NCI-H748 (cell line): ENCODE data around the gene CLCN6.
"Not testable (repeated sequence)": the region's sequence is repeated elsewhere in the genome, so short reads cannot be mapped to it uniquely, and the experiment has no call there.

ENCODE experiments used
- DNase-seq: peaks from one replicate; lab custom pipeline; 2025; ENCODE audit not compliant: unreplicated experiment; lab: John Stamatoyannopoulos, UW

Gene CLCN6

DNA sequence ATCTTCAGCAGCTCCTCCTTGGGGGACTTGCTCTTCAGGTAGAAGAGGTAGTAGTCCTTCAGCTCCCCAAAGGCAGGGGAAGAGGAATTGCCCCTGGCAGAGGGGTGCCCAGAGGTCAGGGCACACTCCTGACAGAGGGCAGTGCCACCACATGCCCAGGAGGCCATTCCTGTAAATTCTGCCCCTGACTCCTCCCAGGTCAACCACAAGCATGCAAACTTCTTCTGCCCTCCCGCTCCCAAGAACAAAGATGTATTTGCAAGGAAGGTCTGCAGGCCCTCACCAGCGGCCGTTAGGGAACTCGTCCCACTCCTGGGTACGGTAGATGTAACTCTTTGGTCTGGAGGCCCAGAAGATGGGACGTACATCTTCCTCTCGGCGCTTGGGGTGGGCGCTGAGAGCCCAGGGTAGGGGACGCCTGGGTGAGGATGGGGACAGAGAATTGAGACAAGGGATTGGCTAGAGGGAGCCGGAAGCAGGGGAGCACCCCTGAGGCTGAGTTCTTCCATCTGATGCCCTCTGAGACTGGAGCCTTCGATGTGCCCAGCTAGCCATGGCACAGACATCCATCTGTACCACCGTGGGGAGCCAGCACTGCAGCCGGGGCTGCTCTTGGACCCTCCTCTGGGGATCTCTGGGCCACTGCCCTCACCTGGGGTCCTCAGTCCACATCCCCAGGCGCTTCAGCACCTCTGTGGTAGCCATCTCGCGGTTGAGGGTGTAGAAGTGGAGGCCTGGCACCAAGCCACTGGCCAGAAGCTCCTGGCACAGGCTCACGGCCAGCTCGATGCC is 11.3 kb upstream of the CLCN6 start:
- DNase-seq, result no peak

DNA sequence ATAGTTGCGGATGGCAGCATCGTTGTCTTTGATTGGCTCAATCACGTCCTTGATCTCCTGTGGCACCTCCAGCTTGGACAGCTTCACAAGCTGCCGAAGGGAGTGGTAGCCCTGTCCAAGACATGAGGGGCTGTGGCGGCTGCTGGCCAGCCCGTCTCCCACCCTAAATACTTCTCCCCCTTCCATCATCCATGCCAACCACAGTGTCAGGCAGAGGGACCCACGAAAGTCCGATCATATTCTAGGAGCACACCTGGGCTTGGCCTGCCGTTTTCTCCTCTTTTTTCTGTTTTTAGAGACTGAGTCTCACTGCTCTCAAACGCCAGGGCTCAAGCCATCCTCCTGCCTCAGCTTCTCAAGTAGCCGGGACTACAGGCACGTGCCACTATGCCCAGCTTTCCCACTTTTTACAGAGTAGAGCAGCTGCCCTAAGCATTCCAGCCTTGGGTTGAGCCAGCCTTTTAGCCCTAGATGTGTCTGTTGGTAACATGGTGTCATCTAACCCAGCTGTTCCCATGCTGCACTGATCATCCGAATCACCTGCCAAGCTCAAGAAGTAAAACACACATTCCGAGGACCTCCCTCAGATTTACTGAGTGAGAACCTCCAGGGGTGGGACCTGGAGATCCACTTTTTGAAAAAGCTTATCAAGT is 10.6 kb upstream of the CLCN6 start:
- DNase-seq, result no peak

DNA sequence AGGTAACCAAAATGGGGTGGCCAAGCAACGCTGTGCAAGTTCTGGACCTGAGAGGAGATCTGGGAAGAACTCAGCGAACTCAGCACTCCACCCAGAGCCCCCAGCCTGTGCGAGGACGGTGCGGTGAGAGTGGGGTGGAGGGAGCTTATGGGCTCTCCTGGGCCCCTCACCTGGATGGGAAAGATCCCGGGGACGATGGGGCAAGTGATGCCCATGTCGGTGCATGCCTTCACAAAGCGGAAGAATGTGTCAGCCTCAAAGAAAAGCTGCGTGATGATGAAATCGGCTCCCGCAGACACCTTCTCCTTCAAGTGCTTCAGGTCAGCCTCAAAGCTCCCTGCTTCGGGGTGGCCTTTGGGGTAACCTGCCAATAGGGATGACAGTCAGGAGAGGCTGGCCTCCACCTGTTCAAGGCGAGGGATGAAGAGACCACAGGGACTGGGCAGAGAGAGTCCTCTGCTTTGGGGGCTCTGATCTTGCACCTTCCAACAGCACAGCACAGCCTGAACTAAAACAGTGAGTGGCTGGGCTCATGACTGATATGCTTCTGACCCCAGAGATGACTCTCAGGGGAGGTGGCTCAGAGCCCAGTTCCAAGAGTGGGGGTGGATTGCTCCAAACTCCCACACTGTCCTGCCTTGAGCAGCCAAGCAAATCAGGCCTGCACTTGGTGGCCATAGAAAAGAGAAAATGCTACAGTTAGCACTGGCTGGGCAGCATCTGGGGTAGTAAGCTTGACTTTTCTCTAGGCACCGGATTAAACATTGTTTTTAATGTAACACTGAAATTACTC is 9.8 kb upstream of the CLCN6 start:
- no peak for DNase-seq

DNA sequence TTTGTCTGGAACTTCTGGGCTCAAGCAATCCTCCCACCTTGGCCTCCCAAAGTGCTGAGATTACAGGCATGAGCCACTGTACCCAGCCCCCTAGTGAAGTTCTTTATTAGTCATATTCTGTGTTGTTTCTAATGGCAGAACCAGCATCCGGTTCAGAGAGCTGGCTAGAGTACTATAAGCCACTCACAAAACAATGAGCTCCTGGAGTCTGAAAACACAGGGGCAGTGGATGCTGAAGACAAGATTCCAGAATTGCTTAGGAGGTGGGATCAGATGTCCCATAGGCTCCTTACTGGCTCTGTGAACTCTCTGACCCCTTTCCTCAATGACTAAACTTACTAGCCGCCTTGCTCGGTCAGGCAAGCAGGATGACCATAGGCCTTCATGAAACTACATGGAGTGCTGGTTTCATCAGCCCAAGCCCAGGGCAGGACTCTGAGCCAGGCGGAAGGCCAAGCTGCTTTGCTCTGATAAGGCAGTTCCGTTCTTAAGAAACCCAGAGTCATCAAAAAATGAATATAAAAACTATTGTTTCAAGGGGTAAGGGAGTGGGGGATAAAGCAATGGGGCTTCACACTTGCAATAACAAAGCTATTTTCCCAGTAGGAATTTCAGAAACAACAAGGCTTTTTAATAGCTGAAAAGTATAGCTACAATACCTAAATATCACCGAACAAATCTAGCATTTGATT is 8.3 kb upstream of the CLCN6 start:
- DNase-seq, result no peak

DNA sequence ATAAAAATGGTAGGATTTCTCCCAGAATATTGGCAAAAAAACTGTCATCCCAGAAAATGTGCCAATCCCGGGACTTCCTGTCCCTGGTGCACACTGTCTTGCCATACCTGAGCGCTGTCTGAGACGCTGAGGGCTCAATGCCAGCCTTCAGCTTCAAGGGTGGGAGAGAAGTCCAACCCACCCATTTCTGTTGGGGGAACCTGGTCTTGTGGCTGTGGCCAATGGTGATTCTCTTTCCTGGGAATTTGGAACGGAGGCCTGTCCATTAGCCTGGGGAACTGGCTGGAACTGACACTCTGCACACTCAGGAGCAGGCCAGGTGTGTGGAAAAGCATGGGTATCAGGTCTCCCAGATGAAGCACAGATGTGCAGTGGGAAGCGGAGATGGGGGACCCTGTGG is 6.9 kb upstream of the CLCN6 start:
- no peak for DNase-seq

DNA sequence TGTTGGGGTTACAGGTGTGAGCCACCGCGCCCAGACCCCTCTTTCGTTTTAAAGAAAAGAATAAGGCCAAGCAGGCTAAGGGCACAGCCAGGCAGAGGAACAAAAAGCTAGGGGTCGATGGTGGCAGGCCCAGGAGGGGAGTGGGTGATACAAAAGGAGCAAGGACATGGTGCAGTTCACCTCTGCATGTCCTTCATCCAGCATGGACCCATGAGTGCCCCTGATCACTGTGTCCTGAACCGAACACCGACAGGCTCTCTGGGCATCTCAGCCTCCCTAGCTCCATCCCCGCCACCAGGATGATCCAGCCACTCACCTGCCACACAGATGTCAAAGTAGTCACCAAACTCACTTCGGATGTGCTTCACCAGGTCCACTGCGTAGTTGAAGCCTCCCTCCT is 6.1 kb upstream of the CLCN6 start:
- DNase-seq, result no peak

DNA sequence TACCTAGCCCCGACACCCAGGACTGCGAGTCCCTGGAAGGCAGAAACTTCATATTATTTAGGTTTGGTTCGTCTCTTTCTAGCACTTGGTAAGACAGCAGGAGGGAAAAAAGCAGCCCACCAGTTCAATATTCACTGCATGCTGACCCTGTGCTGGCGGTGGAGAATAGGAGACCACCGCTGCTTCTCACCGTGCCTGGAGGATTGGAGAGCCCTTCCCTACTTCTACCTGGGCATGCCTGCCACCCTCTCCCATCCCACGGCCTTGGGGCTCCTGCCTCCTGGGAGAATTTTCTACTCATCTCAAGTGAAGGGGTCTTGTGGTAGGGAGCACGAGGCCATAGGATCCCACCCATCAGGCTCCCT is 5.6 kb upstream of the CLCN6 start:
- no peak for DNase-seq

DNA sequence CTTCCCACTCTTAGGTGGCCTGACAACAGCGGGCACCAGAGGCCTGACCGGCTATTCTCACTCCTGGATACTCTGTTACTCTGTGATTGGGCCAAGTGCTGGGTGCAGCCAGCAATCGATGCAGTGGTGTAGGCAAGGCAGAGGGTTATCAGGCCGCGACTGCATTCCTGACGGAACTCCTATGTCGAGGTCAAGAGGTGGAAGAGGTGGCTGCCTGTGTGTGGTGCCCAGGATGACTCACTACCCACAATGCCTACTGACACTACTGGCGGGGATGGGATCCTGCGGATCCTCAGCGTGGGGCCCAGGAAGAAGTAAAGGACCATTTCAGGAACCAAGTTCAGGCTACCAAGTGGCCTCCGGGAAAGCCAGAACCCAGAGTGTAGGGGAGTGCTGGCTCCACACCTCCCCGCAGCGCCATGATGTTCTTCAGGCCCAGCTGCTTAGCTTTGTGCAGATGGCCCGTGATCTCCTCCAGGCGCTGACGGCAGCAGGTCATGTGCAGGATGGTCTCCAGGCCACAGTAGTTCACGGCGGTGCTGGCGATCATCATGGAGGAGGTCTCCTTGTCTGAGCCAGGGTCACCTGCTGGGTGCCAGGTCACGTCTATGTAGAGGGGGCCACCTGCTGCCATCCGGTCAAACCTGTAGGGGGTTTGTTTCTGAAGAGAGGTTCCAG is 5.1 kb upstream of the CLCN6 start:
- no peak for DNase-seq

DNA sequence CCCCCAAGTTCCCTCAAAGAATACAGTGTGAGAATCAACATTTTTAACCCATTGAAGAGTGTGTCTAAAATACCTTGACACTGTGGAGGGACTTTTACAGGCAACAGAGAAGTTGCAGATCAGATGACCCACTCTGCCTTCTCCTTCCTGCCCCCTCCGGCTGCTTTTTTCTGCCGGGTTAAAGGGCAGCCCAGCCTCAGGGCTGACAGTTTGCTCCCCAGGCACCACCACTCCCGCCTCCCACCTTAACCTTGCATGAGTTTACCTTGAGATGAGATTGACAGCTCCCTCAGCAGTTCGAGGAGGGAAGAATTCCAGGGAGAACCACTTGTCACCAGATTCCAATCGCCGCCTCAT is 3.4 kb upstream of the CLCN6 start:
- no peak for DNase-seq

DNA sequence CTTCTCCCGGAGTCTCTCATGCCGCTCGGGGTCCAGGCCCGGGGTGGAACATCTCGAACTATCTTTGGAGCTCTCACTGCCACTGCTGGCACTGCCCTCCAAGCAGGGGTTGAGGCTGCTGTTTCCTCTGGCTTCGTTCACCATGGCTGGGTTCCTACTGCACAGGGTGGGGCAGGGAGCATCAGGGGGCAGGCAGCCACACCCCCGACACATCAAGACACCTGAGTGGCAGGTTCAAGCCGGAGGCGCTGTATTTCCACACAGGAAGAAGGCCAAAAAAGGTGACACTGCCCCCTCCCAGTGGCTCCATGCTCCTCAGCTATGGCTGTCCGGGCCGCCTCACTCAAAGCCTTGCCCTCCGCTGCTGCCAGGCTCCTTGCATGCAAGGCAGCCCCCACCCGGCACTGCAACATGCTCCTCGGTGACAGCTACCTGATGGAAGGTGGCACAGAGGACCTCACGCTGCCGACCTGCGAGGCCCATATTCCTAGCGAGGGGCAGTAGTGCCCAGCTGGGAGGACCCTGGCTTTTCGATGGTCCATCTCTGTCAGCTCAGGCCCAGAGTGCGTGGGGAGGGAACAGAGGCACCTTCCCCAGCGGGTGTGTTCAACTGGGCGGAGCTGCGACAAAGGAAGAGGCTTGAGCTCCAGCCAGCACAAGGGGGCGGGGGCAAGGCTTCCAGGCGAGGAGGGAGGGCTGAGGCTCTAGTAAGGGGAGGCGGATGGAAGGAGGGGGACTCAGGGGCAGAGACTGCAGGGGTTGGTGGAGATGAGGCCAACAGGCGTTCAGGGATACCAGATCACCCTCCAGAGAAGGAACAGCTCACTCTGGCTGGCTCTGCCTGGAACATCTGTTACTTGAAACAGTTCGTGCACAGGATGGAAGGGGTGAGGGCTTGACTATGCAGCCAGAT is 2.8 kb upstream of the CLCN6 start:
- DNase-seq, result peak; percentile 55

DNA sequence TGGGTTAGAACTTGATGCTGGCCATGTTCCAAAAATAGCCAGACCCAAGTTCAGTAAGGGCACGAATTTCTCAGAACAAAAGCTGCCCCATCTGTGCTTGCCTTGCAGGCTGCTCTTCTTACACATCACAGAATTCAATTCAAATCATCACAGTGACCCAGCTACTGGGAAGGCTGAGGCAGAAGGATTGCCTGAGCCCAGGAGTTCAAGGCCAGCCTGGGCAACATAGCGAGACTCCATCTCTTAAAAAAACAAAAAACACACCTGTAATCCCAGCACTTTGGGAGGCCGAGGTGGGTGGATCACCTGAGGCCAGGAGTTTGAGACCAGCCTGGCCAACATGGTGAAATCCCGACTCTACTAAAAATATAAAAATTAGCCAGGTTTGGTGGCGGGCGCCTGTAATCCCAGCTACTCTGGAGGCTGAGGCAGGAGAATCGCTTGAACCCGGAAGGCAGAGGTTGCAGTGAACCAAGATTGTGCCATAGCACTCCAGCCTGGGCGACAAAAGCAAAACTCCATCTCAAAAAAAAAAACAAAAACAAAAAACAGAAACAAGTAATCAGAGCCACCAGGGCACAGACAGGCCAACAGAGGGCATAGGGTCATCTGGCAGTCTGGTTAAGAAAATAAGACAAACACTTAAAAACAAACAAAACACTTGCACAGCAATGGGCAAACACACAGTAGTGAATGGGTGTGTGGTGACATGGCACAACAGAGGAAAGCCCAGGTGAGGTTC is 1.9 kb upstream of the CLCN6 start:
- DNase-seq, result not testable (repeated sequence)

DNA sequence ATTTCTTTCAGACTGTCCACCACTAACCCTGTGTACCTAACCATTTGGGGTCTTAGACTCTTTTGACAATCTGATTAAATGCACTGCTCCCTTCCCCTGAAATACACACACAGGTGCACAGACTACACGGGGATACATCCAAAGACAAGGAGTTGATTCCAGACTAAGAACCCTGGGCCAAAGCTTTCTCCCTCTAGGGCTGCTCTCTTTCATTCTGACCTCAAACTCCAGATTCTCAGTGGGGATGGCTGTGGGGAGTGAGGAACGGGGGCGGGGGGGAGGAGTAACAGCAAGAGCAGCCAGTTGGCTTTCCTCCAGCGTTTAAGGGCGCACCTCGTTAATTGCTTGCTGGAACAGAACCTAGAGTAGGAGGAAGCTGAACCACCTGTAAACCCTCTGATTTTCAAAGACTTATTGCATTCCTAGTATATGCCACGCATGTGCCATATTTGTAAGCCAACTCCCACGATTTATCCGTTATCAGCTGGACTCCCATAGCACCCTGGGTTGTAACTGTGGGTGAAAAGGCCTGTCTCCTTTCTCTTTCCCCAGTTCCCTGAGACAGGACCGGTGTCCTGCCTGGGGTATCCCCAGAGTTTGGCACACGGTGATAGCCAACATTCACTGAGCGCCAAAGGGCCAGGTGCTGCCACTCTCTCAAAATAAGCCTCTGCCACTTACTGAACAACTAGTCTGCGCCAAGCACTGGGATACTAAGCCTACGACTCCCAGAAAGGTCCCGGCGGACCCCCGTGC is 1.1 kb upstream of the CLCN6 start:
- DNase-seq, result peak; percentile 65

DNA sequence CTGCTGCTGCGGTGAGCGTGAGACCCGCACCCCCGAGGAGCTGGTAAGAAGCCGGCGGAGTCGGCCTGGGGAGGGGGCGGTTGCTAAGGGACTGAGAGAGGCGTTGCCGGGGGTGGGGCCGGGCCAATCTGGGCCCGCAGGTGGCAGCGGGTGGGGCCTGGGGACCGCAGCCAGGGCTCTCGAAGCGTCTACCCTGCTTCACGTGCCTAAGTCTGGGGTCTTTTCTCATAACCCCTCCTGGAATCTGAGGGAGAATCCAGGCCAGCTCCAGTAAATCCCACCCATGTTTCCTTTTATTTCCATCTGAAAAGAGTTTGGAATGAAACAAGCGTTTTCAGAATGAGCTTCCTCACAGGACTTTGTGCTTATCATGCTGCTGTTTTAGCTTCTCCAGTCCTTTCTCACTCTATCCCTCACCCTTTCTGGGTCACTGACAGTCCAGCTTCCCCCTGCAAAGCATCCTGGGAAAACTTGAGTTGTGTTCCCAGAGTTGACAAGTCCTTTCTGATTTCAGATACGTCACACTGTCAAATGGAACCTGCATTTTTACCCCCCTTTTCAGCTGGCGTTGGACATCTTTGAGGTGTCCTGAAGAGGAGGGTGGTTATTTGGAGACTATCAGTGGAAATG is 431 bp downstream of the CLCN6 start:
- peak; percentile 32 for DNase-seq

DNA sequence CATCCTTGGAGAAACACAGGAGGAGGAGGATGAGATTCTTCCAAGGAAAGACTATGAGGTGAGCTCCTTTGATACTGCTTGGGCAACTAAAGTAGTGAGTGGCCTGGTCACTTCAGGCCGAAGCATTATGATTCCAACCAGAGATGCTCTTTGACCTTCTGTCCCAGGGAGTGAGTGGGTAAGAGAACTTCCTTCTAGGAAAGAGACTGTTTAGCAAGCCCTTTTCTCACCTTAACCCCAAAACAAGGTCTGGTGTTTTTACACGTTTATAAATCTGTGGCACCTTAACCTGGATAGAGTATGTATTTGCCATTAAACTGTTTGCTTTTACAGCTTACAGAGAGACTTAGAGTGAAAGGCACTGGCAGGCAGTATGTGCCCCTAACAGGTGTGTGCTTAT is 1.1 kb downstream of the CLCN6 start:
- DNase-seq, result no peak

DNA sequence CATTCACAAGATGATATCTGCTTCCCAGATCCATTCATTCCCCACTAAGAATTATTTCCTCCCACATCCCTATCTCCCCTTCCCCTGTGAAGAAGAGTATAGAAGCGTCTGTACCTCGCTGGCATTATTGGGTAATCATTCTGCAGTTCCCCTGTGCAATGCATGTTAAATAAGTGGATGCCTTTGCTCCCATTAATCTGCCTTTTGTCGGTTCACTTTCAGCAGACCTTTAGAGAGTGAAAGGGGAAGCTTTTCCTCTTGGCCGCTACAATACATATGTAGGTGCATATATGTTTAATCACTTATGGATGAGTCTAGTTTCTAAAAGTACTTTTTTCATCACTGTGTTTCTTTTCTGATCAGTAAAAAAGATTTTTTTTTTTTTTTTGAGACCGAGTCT is 7.0 kb downstream of the CLCN6 start:
- DNase-seq, result no peak

DNA sequence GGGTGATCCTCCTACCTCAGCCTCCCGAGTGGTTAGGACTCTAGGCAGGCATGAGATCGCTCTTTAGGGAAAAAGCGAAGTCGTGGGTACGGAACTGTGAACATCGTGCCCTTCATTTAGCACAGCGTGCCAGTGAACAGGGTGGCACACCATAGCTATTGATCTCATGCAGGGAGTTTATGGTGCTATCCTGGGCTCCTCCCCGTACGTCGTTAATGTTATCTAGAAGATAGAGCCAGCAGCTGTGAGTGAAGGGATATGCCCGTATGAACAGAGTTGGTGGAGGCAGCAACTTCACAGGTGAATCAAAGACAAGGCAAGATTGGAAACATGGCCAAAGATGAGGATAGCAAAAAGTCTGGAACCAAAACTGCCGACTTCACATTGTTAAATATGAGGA is 11.2 kb downstream of the CLCN6 start:
- no peak for DNase-seq

DNA sequence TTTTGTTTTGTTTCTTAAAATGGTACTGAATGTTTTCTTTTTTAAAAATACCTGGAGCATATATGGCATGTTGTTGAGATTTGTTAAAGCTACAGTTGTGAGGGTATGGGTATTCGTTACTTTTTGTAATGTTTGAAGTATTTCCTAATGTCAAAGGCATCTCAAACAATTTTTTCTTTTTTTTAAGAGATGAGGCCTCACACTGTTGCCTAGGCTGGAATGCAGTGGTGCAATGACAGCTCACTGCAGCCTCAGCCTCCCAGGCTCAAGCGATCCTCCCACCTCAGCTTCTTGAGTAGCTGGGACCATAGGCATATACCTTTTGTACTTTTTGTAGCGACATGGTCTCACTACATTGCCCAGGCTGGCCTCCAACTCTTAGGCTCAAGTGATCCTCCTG is 16.1 kb downstream of the CLCN6 start:
- no peak for DNase-seq
